GM21390 (cell line): Measurements from ENCODE around the gene HHATL.

ENCODE experiments used
- ATAC-seq: cut with Tn5 transposase; IDR thresholded peaks from one replicate; pipeline ENCODE4 v1.9.1; 2021; ENCODE audit not compliant: unreplicated experiment

The HHATL gene

DNA sequence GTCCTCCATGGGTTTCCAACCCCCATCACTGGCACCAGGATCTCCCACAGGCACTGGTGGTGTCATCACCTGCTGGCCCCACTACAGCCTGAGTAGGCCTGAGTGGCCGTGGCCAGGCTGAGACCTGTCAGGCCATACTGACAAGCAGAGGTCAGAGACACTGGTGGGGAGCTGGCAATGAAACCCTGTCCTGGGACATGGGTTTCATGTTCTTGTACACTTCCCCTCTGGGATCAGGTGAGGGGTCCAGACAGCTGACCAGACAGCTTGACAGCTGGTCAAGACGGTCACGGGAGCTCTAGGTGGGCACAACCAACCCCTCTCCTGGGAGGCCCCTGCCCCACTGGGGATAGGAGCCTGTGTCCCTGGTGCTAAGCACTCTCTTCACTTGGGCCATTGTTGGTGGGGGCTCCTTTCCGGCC is 36.0 kb downstream of the HHATL start:
- no peak for ATAC-seq

GRCh38 chr3:42666022-42666421 is 36.6 kb downstream of the HHATL start:
- no peak for ATAC-seq

DNA sequence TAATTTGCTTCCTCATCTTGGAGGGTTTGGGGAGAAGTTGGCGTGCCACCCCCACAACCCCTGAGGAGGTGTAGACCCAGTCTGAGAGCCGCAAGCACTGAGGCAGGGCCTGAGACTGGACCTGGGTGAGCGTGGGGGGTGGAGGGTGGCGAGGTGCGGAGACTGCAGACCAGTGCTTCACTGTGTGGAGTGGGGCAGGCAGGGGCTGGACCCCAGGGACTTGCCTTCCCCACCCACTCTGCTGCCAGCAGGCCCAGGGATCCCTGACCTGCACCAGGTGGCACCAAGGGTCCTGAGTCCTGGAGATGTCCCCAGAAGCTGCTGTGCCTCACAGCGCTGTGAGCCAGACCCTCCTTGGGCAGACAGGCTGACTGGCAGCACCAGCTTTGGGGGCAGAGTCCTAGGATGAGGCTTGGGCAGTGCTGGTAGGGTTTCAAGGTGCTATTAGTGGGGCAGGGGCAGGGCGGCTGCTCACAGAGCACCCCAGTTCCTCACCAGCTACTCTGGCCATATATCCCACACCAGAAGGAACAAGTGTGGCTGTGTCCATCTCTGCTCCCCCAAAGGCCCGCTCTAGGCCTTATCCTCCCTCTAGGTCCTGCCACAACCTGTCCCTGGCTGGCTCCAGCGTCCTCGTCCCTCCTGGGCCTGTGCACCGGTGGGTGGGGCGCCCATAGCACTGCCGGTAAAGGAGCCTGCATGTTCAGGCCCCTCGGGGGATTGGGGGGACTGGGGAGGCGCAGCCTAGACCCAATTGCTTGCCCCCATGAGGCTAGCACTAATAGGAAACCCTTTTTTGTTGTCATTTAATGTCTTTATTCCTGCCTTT is 37.3 kb downstream of the HHATL start:
- no peak for ATAC-seq

DNA sequence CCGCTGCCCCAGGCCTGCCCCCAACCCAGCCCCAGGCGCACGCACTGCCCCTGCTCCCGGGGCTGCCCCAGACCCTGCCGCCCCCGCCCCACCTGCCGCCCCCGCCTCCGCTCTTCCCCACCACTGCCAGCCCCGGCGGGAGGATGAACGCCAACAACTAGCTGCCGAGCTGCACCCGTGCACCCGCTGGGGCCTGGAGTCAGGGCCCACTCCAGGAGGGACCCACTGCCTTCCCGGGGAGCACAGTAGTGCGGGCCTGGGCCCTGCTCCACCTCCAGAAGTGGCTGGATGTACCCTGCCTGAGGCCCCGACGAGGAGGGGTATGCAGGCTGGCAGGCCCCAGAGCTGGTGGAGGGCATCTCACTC is 38.2 kb downstream of the HHATL start:
- no peak for ATAC-seq

GRCh38 chr3:42663581-42664437 is 38.8 kb downstream of the HHATL start:
- ATAC-seq: no peak

DNA sequence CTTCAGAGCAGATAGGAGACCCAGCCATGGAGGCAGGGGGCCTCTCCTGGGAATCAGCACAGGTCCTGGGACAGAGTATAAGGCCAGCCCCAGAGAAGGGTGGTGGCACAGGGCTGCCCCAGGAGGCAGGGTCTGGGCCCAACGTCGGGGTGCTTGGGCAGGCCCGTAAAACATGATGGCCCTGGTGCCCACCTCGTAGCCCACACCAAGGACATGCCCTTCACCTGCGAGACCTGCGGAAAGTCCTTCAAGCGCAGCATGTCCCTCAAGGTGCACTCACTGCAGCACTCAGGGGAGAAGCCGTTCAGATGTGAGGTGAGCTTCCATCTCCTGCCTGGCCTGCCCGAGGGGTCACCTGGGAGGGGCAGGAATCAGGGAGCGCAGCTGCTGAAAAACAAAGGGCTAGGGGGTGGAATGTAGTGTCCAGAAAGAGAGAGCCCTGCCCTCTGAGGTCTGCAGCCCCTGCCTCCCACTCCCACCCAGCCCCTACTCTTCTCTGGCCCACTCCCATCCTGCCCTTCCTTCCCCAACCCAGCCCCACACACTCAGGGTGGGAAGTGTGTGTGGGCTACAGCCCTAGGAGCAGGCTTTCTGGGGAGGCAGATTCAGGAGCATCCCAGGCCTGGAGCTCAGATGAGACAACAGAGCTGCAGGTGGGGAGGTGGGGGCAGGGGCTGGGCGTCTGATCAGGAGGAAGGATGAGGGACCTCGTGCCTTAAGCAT is 39.6 kb downstream of the HHATL start:
- ATAC-seq: no peak

- no peak for ATAC-seq
Observed at GRCh38 chr3:42662037-42662812, 40.4 kb downstream of the HHATL start.

- ATAC-seq: no peak
Observed at GRCh38 chr3:42661593-42662022, 41.0 kb downstream of the HHATL start.

GRCh38 chr3:42660898-42661297 is 41.7 kb downstream of the HHATL start:
- ATAC-seq: no peak

- no peak for ATAC-seq
Observed at GRCh38 chr3:42660131-42660715, 42.4 kb downstream of the HHATL start.

- ATAC-seq: no peak
Observed at GRCh38 chr3:42659451-42660130, 43.0 kb downstream of the HHATL start.

DNA sequence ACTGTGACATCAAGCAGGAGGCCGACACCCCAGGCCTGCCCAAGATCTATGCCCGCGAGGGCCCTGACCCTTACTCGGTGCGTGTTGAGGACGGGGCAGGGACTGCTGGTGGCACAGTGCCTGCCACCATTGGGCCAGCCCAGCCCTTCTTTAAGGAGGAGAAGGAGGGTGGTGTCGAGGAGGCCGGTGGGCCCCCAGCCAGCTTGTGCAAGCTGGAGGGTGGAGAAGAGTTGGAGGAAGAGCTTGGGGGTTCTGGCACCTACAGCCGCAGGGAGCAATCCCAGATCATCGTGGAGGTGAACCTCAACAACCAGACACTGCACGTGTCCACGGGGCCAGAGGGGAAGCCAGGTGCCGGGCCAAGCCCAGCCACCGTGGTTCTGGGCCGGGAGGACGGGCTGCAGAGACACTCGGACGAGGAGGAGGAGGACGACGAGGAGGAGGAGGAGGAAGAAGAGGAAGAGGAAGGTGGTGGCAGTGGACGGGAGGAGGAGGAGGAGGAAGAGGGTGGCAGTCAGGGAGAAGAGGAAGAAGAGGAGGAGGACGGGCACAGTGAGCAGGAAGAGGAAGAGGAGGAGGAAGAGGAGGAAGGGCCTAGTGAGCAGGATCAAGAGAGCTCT is 43.7 kb downstream of the HHATL start:
- no peak for ATAC-seq

DNA sequence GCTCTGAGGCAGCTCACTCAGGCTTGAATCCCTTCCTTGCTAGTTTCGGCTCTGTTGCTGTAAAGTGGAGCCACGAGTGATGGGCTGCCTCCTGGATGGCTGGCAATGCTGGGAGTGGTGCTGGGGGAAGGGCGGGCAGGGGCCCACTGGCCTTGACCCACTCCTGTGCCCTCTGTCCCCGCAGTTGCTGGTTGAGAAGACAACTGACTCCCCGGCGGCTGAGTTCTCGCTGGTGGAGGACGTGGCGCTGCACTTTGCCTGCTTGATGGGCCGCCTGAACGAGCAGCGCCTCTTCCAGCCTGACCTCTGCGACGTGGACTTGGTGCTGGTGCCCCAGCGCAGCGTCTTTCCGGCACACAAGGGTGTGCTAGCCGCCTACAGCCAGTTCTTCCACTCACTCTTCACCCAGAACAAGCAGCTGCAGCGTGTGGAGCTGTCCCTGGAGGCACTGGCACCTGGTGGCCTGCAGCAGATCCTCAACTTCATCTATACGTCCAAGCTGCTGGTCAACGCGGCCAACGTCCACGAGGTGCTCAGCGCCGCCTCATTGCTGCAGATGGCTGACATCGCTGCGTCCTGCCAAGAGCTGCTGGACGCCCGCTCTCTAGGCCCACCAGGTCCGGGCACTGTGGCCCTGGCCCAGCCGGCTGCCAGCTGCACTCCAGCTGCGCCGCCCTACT is 44.4 kb downstream of the HHATL start:
- no peak for ATAC-seq

DNA sequence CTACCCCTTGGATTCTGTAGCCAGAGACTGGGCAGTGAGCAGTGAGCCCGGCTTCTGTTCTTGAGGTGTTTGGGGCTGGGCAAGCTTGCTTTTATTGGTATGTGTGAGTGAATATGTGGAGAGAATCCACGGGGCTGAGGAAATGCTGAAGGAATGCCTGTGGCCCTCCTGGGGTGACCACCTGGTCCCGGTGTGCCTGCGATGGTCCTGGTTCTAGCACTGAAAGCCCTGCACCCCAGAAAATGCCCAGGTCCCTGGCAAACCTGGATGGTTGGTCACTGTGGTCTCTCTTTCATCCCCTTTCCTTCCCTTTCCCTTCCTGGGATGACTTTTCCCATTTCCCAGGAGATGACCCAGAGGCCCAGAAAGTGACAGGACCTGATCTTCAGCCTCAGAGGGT is 44.9 kb downstream of the HHATL start:
- ATAC-seq: no peak

GRCh38 chr3:42656680-42657610 is 45.7 kb downstream of the HHATL start:
- no peak for ATAC-seq

DNA sequence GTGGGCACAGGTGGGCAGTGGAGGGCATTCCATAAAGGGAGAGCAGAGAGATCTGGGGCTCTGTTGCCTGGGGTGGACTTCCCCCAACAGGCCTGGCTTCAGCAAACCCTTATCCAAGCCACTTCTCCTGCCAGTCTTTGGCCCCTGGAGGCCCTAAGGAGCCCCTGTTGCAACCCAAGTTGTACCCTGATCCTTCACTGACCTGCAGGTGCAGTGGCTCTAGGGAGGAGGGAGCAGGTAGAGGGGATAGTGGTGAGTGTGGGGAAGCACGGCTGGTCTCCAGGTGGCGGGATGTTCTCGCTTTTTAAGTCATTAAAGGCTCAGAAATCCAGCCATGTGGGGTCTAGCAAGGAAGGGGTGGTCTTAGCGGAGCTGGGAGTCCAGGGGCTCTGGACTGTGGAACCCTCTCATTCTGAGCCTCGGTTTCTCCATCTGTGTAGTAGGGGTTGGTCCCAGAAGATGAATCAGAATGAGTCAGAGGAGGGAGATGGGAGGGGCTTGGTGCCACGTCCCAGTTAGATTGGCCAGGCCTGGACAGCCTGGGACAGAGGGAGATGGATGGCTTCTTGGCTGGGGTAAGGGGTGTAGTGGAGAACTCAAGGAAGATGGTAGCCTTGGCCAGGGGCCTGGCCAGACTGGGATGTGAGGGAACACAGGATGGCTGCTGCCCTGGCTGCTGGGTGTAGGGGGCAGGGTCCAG is 46.5 kb downstream of the HHATL start:
- ATAC-seq: no peak

DNA sequence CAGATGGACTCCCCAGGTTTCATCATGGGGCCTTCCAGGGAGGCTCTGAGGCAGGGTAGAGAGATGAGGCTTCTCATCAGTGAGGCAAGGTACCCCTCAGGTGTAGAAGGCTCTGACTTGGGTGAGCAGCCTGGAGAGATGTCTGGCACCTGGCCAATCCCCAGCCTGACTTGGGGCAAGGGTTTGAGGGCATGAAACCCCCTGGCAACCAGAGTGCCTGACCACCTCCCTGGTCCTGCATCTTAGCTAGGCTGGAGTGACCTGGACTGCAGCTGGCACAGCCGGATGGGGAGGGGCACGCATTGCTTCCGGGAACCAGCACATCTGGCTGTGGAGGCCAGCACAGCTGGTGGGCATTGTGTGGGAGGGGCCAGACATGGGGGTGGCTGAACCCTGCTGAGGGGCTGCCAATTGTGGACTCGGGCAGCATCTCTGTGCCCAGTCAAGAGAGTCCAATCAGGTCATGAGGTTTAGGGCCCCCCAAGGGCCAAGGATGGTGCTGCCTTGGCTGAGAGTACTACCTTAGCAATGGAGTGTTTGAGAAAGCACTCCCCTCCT is 47.2 kb downstream of the HHATL start:
- ATAC-seq: no peak
